Activated CD4-positive, alpha-beta T cell treated with anti-CD3 and anti-CD28 coated beads, Interleukin-2, amount 10 ng/mL, durations not matched to agents 24 days and 14 days (primary cell): Measurements from ENCODE around the gene ZFP64. TPM values are rescaled to one million over a fixed set of nuclear protein-coding genes. Genes with fewer than 3 reads are reported as not detected.
"Not testable (repeated sequence)": the region's sequence is repeated elsewhere in the genome, so short reads cannot be mapped to it uniquely, and the experiment has no call there.

Source experiments
- DNase-seq: peaks from one replicate; pipeline ENCODE4 v3.0.0; 2022
- H3K27ac Mint-ChIP-seq: one replicate; pipeline ENCODE4 v1.8.0; 2022; ENCODE audit warnings: mild to moderate bottlenecking, mixed read lengths
- H3K27me3 Mint-ChIP-seq: one replicate; pipeline ENCODE4 v1.8.0; 2022; ENCODE audit warnings: mixed read lengths
- H3K36me3 Mint-ChIP-seq: one replicate; pipeline ENCODE4 v1.8.0; 2022; ENCODE audit warnings: low read depth, mild to moderate bottlenecking, mixed read lengths
- H3K4me1 Mint-ChIP-seq: one replicate; pipeline ENCODE4 v1.8.0; 2021; ENCODE audit warnings: mixed read lengths
- H3K4me3 Mint-ChIP-seq: one replicate; pipeline ENCODE4 v1.8.0; 2022; ENCODE audit warnings: mild to moderate bottlenecking, moderate library complexity, mixed read lengths
- H3K9me3 Mint-ChIP-seq: one replicate; pipeline ENCODE4 v1.8.0; 2021; ENCODE audit warnings: mixed read lengths
- intact Hi-C: fragments of 100-400 bp; cut with micrococcal nuclease; formaldehyde crosslinking; loops from one replicate; pipeline ENCODE4 v1.15.1; 2023
- total RNA-seq: library from RNA; stranded (reverse); gene quantifications from 2 replicates; pipeline ENCODE4 v1.2.3, GENCODE V29; 2022

The ZFP64 gene
- total RNA-seq, 1 donor from 2014 or later: 12.8 TPM

- intact Hi-C loops: no loop called here
- Mint-ChIP-seq H3K36me3 (peaks cover 64% of the 10 kb centered on the region), H3K9me3 (peaks cover 5% of the 10 kb centered on the region), H3K4me3 (no peak overlapping the region), H3K27ac (no peak overlapping the region), H3K4me1 (no peaks in the 10 kb centered on the region), H3K27me3 (no peaks in the 10 kb centered on the region)
- DNase-seq: no peak
These were observed 30.9 kb downstream of the ZFP64 start for GRCh38 chr20:52160621-52161204.

- Mint-ChIP-seq H3K9me3 (peaks cover 3% of the 10 kb centered on the region), H3K4me3 (no peak overlapping the region), H3K27ac (no peak overlapping the region), H3K27me3 (no peaks in the 10 kb centered on the region), H3K4me1 (no peaks in the 10 kb centered on the region), H3K36me3 (peaks cover 59% of the 10 kb centered on the region)
- DNase-seq: no peak
- intact Hi-C loops: no loop called here
These were observed 31.5 kb downstream of the ZFP64 start for GRCh38 chr20:52160049-52160570.

- Mint-ChIP-seq H3K27me3 (no peaks in the 10 kb centered on the region), H3K36me3 (peaks cover 38% of the 10 kb centered on the region), H3K9me3 (peaks cover 3% of the 10 kb centered on the region), H3K4me3 (no peak overlapping the region), H3K4me1 (no peaks in the 10 kb centered on the region), H3K27ac (no peak overlapping the region)
- intact Hi-C loops: no loop called here
- no peak for DNase-seq
These were observed 37.0 kb downstream of the ZFP64 start for GRCh38 chr20:52154575-52154974.

- Mint-ChIP-seq H3K36me3 (peaks cover 31% of the 10 kb centered on the region), H3K27me3 (no peaks in the 10 kb centered on the region), H3K27ac (no peak overlapping the region), H3K4me3 (no peak overlapping the region), H3K4me1 (no peaks in the 10 kb centered on the region), H3K9me3 (peaks cover 3% of the 10 kb centered on the region)
- intact Hi-C loops: no loop called here
- no peak for DNase-seq
These were observed 37.7 kb downstream of the ZFP64 start for GRCh38 chr20:52153896-52154295.

GRCh38 chr20:52152921-52153320 is 38.7 kb downstream of the ZFP64 start:
- H3K27ac Mint-ChIP-seq: no peak overlapping the region
- peaks cover 21% of the 10 kb centered on the region for H3K36me3 Mint-ChIP-seq
- no peak for DNase-seq
- no peaks in the 10 kb centered on the region for H3K9me3 Mint-ChIP-seq
- no peak overlapping the region for H3K4me3 Mint-ChIP-seq
- intact Hi-C loops: no loop called here
- no peaks in the 10 kb centered on the region for H3K4me1 Mint-ChIP-seq
- no peaks in the 10 kb centered on the region for H3K27me3 Mint-ChIP-seq

GRCh38 chr20:52152416-52152815 is 39.2 kb downstream of the ZFP64 start:
- intact Hi-C loops: no loop called here

GRCh38 chr20:52150440-52151258 is 40.9 kb downstream of the ZFP64 start:
- H3K27me3 Mint-ChIP-seq: no peaks in the 10 kb centered on the region
- H3K4me1 Mint-ChIP-seq: no peaks in the 10 kb centered on the region
- DNase-seq: peak; percentile 76
- intact Hi-C loops: loop anchor here (1.0 kb wide), 2 partner anchors 22 to 511 kb away; no protein-coding TSS in a partner anchor
- no peak overlapping the region for H3K27ac Mint-ChIP-seq
- H3K4me3 Mint-ChIP-seq: no peak overlapping the region
- no peaks in the 10 kb centered on the region for H3K9me3 Mint-ChIP-seq
- H3K36me3 Mint-ChIP-seq: peaks cover 7% of the 10 kb centered on the region

More at GRCh38 chr20:52152416-52152815, 39.2 kb downstream of the ZFP64 start:
- no peaks in the 10 kb centered on the region for H3K27me3 Mint-ChIP-seq
- H3K4me1 Mint-ChIP-seq: no peaks in the 10 kb centered on the region
- H3K4me3 Mint-ChIP-seq: no peak overlapping the region
- H3K27ac Mint-ChIP-seq: no peak overlapping the region
- H3K36me3 Mint-ChIP-seq: peaks cover 19% of the 10 kb centered on the region
- no peaks in the 10 kb centered on the region for H3K9me3 Mint-ChIP-seq
- no peak for DNase-seq

- Mint-ChIP-seq H3K4me1 (peaks cover 2% of the 10 kb centered on the region), H3K36me3 (peaks cover under 1% of the 10 kb centered on the region), H3K4me3 (no peak overlapping the region), H3K27ac (no peak overlapping the region), H3K27me3 (no peaks in the 10 kb centered on the region), H3K9me3 (no peaks in the 10 kb centered on the region)
- intact Hi-C loops: no loop called here
- DNase-seq: no peak
These were observed 46.0 kb downstream of the ZFP64 start for GRCh38 chr20:52145587-52145986.

GRCh38 chr20:52143277-52143676 is 48.3 kb downstream of the ZFP64 start:
- Mint-ChIP-seq H3K9me3 (no peaks in the 10 kb centered on the region), H3K4me3 (no peak overlapping the region), H3K27ac (no peak overlapping the region), H3K4me1 (peaks cover 2% of the 10 kb centered on the region), H3K27me3 (no peaks in the 10 kb centered on the region), H3K36me3 (no peaks in the 10 kb centered on the region)
- DNase-seq: no peak
- intact Hi-C loops: no loop called here

- Mint-ChIP-seq H3K27ac (no peak overlapping the region), H3K4me1 (peaks cover 2% of the 10 kb centered on the region), H3K27me3 (no peaks in the 10 kb centered on the region), H3K36me3 (no peaks in the 10 kb centered on the region), H3K9me3 (no peaks in the 10 kb centered on the region), H3K4me3 (no peak overlapping the region)
- intact Hi-C loops: no loop called here
- no peak for DNase-seq
These were observed 48.8 kb downstream of the ZFP64 start for GRCh38 chr20:52142757-52143156.

- no peak overlapping the region for H3K27ac Mint-ChIP-seq
- no peaks in the 10 kb centered on the region for H3K36me3 Mint-ChIP-seq
- DNase-seq: no peak
- no peaks in the 10 kb centered on the region for H3K27me3 Mint-ChIP-seq
- H3K4me3 Mint-ChIP-seq: no peak overlapping the region
- intact Hi-C loops: no loop called here
- H3K9me3 Mint-ChIP-seq: no peaks in the 10 kb centered on the region
- peaks cover 2% of the 10 kb centered on the region for H3K4me1 Mint-ChIP-seq
These were observed 51.6 kb downstream of the ZFP64 start for GRCh38 chr20:52139986-52140385.

GRCh38 chr20:52137850-52138249 is 53.7 kb downstream of the ZFP64 start:
- H3K9me3 Mint-ChIP-seq: no peaks in the 10 kb centered on the region
- DNase-seq: no peak
- no peak overlapping the region for H3K27ac Mint-ChIP-seq
- intact Hi-C loops: no loop called here
- no peaks in the 10 kb centered on the region for H3K27me3 Mint-ChIP-seq
- no peaks in the 10 kb centered on the region for H3K4me1 Mint-ChIP-seq
- no peak overlapping the region for H3K4me3 Mint-ChIP-seq
- no peaks in the 10 kb centered on the region for H3K36me3 Mint-ChIP-seq

GRCh38 chr20:52133714-52134113 is 57.9 kb downstream of the ZFP64 start:
- H3K36me3 Mint-ChIP-seq, H3K4me1 Mint-ChIP-seq, H3K27me3 Mint-ChIP-seq, H3K9me3 Mint-ChIP-seq, H3K4me3 Mint-ChIP-seq, intact Hi-C loops, DNase-seq, H3K27ac Mint-ChIP-seq: not testable (repeated sequence)

GRCh38 chr20:52132337-52132736 is 59.2 kb downstream of the ZFP64 start:
- no peaks in the 10 kb centered on the region for H3K36me3 Mint-ChIP-seq
- H3K27ac Mint-ChIP-seq: no peak overlapping the region
- peaks cover 3% of the 10 kb centered on the region for H3K27me3 Mint-ChIP-seq
- H3K4me3 Mint-ChIP-seq: no peak overlapping the region
- DNase-seq: no peak
- intact Hi-C loops: no loop called here
- H3K4me1 Mint-ChIP-seq: peaks cover 2% of the 10 kb centered on the region
- no peaks in the 10 kb centered on the region for H3K9me3 Mint-ChIP-seq
